Endothelial cell of umbilical vein (primary cell): ENCODE measurements around the gene SMAD6. TPM values are rescaled to one million over a fixed set of nuclear protein-coding genes. Genes with fewer than 3 reads are reported as not detected.
A peak's percentile ranks its signal among the peaks of the same experiment; 100 is the strongest.

Source experiments
- BruUV-seq: library from RNA; stranded (reverse); fragments of 400-500 nt; replicated peaks from 2 replicates; lab custom pipeline; 2021; lab: Mats Ljungman, UMichigan
- CTCF ChIA-PET: fragments of 300-600, 350-600 bp; sonication (Branson Sonifier 250); formaldehyde crosslinking; loops from one replicate; lab custom pipeline; 2021; ENCODE audit warnings: antibody characterized with exemption, inconsistent platforms; lab: Charles Lee
- POLR2A ChIA-PET: fragments of 300-600, 350-600 bp; sonication (Branson Sonifier 250); formaldehyde crosslinking; loops from one replicate; lab custom pipeline; 2021; ENCODE audit warnings: antibody characterized with exemption, inconsistent platforms; lab: Charles Lee
- DNase-seq: peaks from one replicate; pipeline ENCODE4 v3.0.0-alpha.2; 2011; ENCODE audit warnings: low read depth, low spot score
- FAIRE-seq: peaks from 2 replicates; lab custom pipeline; 2011; peaks lifted over from hg19 to GRCh38; lab: Jason Lieb, UNC
- H2AFZ ChIP-seq: 2 replicates; pipeline ENCODE4 v1.6.0; 2012; ENCODE audit warnings: low read depth, low read length, control low read depth, inconsistent platforms
- H3K27ac ChIP-seq: 2 replicates; pipeline ENCODE4 v1.5.1; 2011; ENCODE audit warnings: low read depth, mild to moderate bottlenecking, control low read depth, low read length, moderate library complexity; ENCODE audit not compliant: insufficient read depth
- H3K27me3 ChIP-seq, 2 experiments: 2 replicates each; pipeline versions ENCODE4 v1.6.0 to v1.6.1; 2011; ENCODE audit warnings: low read length in 2 of 2, mixed read lengths in 1 of 2; ENCODE audit not compliant: control insufficient read depth in 2 of 2, insufficient read depth in 2 of 2
- H3K36me3 ChIP-seq, 2 experiments: 2 replicates in 1 of 2; 3 replicates in 1 of 2; pipeline ENCODE4 v1.5.1; 2011; ENCODE audit warnings: low read length in 2 of 2, mild to moderate bottlenecking in 1 of 2, moderate library complexity in 1 of 2; ENCODE audit not compliant: control insufficient read depth in 2 of 2, insufficient read depth in 2 of 2; ENCODE audit errors: extremely low read depth in 1 of 2
- H3K4me1 ChIP-seq: 3 replicates; pipeline ENCODE4 v1.5.1; 2011; ENCODE audit warnings: mild to moderate bottlenecking, low read length; ENCODE audit not compliant: control insufficient read depth, insufficient read depth; ENCODE audit errors: extremely low read depth
- H3K4me2 ChIP-seq: 2 replicates; pipeline ENCODE4 v1.6.1; 2011; ENCODE audit warnings: low read length, control low read depth, mixed read lengths; ENCODE audit not compliant: insufficient read depth
- H3K4me3 ChIP-seq, 3 experiments: fragments of 200-600 bp in 1 of 3; sonication (generic), shearing (Covaris generic) in 1 of 3; replicated peaks in 1 of 3; 2 replicates each; pipeline ENCODE4 v1.5.1; 2011 to 2016; ENCODE audit warnings: control low read depth in 3 of 3, low read length in 3 of 3, mild to moderate bottlenecking in 2 of 3, inconsistent platforms in 1 of 3, low read depth in 1 of 3, moderate library complexity in 1 of 3; ENCODE audit not compliant: insufficient read depth in 1 of 3
- H3K79me2 ChIP-seq: 2 replicates; pipeline ENCODE4 v1.6.0; 2012; ENCODE audit warnings: low read length, inconsistent platforms; ENCODE audit not compliant: control insufficient read depth, insufficient read depth
- H3K9ac ChIP-seq: replicated peaks from 2 replicates; pipeline ENCODE3; 2011; ENCODE audit warnings: low read length, control low read depth; ENCODE audit not compliant: insufficient read depth; ENCODE audit errors: extremely low read depth
- H3K9me1 ChIP-seq: replicated peaks from 3 replicates; pipeline ENCODE4 v1.6.0; 2011; ENCODE audit warnings: mild to moderate bottlenecking, low read length; ENCODE audit not compliant: control insufficient read depth, insufficient read depth; ENCODE audit errors: extremely low read depth
- H3K9me3 ChIP-seq: replicated peaks from 2 replicates; pipeline ENCODE4 v1.5.1; 2012; ENCODE audit warnings: low read length, inconsistent platforms; ENCODE audit not compliant: control insufficient read depth, insufficient read depth
- H4K20me1 ChIP-seq: replicated peaks from 2 replicates; pipeline ENCODE3; 2011; ENCODE audit warnings: mild to moderate bottlenecking, low read length; ENCODE audit not compliant: control insufficient read depth, insufficient read depth; ENCODE audit errors: extremely low read depth
- CTCF ChIP-seq, 2 donors: IDR thresholded peaks; 1 replicate in 1 of 2; 2 replicates in 1 of 2; pipeline ENCODE4 v1.5.1; 2011; ENCODE audit warnings: low read length in 2 of 2, mild to moderate bottlenecking in 2 of 2, moderate library complexity in 2 of 2, control low read depth in 1 of 2, inconsistent platforms in 1 of 2, low read depth in 1 of 2; ENCODE audit not compliant: insufficient read depth in 1 of 2; ENCODE audit errors: extremely low read depth in 1 of 2
- FOS ChIP-seq: IDR thresholded peaks from 2 replicates; pipeline ENCODE4 v1.6.1; 2011; ENCODE audit warnings: mild to moderate bottlenecking, low read length, moderate library complexity, borderline replicate concordance; ENCODE audit not compliant: insufficient read depth
- GATA2 ChIP-seq: IDR thresholded peaks from 2 replicates; pipeline ENCODE4 v1.7.0; 2011; ENCODE audit warnings: low read depth, mild to moderate bottlenecking, moderate library complexity, mixed read lengths, low read length; ENCODE audit not compliant: insufficient read length, insufficient read depth
- MAX ChIP-seq: IDR thresholded peaks from 2 replicates; pipeline ENCODE4 v1.6.1; 2011; ENCODE audit not compliant: insufficient read depth, insufficient read length
- MYC ChIP-seq: IDR thresholded peaks from one replicate; pipeline ENCODE4 v1.6.1; 2011; ENCODE audit warnings: mild to moderate bottlenecking, low read depth, low read length
- POLR2A ChIP-seq: IDR thresholded peaks from 2 replicates; pipeline ENCODE4 v1.6.1; 2012; ENCODE audit warnings: low read depth, mild to moderate bottlenecking, control low read depth, low read length
- POLR2AphosphoS5 ChIP-seq: IDR thresholded peaks from 2 replicates; pipeline ENCODE4 v1.6.1; 2012; ENCODE audit warnings: low read depth, mild to moderate bottlenecking, control low read depth, low read length, moderate library complexity; ENCODE audit not compliant: insufficient read depth
- dilution Hi-C: fragments of 300-500 bp; cut with MboI; formaldehyde crosslinking; loops from one replicate; pipeline ENCODE4 v1.15.0; 2019; ENCODE audit warnings: low sequenced_read_pairs; ENCODE audit not compliant: extremely low pct_ligation_motif_present
- intact Hi-C: fragments of 100-400 bp; cut with micrococcal nuclease; formaldehyde crosslinking; loops from one replicate; pipeline ENCODE4 v1.10.0; 2022
- polyA plus RNA-seq, 4 experiments: library from polyadenylated mRNA; depleted of rRNA in 3 of 4; stranded (reverse) in 3 of 4; unstranded in 1 of 4; fragments of >200 nt; gene quantifications; 2 replicates each; pipeline versions ENCODE4 v1.2.1 to v1.2.3, GENCODE V29; 2011 to 2012; ENCODE audit warnings: missing spikeins in 1 of 4
- total RNA-seq: library from RNA; stranded (reverse); gene quantifications from 2 replicates; pipeline ENCODE4 v1.2.3, GENCODE V29; 2021

Gene SMAD6
- total and polyA plus RNA-seq, 2 donors (not counting 3 experiments of a cell fraction or from before 2014, with no cell fraction given): 7.3 to 12.5 TPM

GRCh38 chr15:66760097-66760967, 58.3 kb downstream of the SMAD6 start:
- dilution Hi-C loops (no loop called here), intact Hi-C loops (no loop called here)
- Histone ChIP-seq H3K9ac (peak overlapping the region; percentile 56), H3K9me1 (no peaks in the 10 kb centered on the region), H3K4me1 (peaks cover 71% of the 10 kb centered on the region), H3K27ac (peak overlapping the region; percentile 91), H3K4me3 (no peak overlapping the region), H3K36me3 (no peaks in the 10 kb centered on the region), H4K20me1 (no peaks in the 10 kb centered on the region), H3K27me3 (no peaks in the 10 kb centered on the region), H3K79me2 (peaks cover 12% of the 10 kb centered on the region), H3K9me3 (no peaks in the 10 kb centered on the region), H3K4me2 (peak overlapping the region; percentile 33), H2AFZ (peak overlapping the region; percentile 49)
- FAIRE-seq: no peak
- TF ChIP-seq GATA2: no peak
- TF ChIP-seq POLR2AphosphoS5: no peak
- TF ChIP-seq MYC: no peak
- no peak for TF ChIP-seq CTCF (IDR thresholded peaks at IDR 0.05; ENCODE audit: extremely low read depth in 1 of 2, insufficient read depth in 1 of 2, low read depth in 1 of 2, low read length in 2 of 2)
- TF ChIP-seq FOS: no peak
- no peak for TF ChIP-seq POLR2A
- TF ChIP-seq MAX: no peak
- no TSS peak for BruUV-seq
- POLR2A ChIA-PET: no interaction called here
- DNase-seq: no peak
- CTCF ChIA-PET: interaction anchor here (0.6 to 2.1 kb wide), 6 partner anchors 8 to 92 kb away, joined by 3 to 7 read pairs (median 4); partner anchors contain the start of gene SMAD6
